Erythroblast (primary cell): ENCODE data around the gene GRIK1.

ENCODE experiments used
- GATA1 ChIP-seq: IDR thresholded peaks from 2 replicates; pipeline ENCODE4 v1.6.1; 2011; ENCODE audit warnings: low read depth, mild to moderate bottlenecking, control low read depth, low read length, moderate library complexity
- POLR2A ChIP-seq: IDR thresholded peaks from 2 replicates; pipeline ENCODE4 v1.6.1; 2011; ENCODE audit warnings: mild to moderate bottlenecking, low read length

DNA sequence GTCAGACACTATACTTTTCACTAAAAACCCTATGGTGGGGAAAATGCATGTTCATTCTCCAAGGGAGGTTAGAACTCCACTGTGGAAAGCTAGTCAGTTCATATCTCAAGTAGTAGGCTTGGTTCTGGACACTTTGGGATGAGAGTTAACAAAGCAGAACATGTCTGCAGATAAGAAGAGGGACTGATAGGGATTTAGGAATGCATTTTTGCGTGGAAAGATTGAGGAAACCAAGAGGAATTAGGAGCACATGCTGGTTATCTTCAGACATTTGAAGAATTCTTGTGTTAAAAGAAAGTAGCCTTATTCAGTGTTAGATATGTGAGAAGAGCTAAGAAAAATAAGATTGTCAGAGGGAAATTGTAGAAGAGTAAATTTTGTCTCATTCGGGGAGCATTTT lies 1.2 kb upstream of the GRIK1 start:
- TF ChIP-seq POLR2A (no peak), GATA1 (no peak)
